HG02885 (cell line): ENCODE data around the gene HLTF.
"Not testable (repeated sequence)": the region's sequence is repeated elsewhere in the genome, so short reads cannot be mapped to it uniquely, and the experiment has no call there.

Experiments
- ATAC-seq: cut with Tn5 transposase; IDR thresholded peaks from one replicate; pipeline ENCODE4 v1.9.1; 2021; ENCODE audit warnings: mild to moderate bottlenecking; ENCODE audit not compliant: unreplicated experiment, poor library complexity

HLTF gene

GRCh38 chr3:148998297-148998696, 88.0 kb downstream of the HLTF start:
- ATAC-seq: no peak

- ATAC-seq: no peak
These were observed 88.7 kb downstream of the HLTF start for GRCh38 chr3:148997623-148998022.

GRCh38 chr3:148992635-148993255, 93.6 kb downstream of the HLTF start:
- ATAC-seq: no peak

GRCh38 chr3:148992027-148992634, 94.2 kb downstream of the HLTF start:
- ATAC-seq: peak; percentile 34

- peak; percentile 88 for ATAC-seq
These were observed 94.9 kb downstream of the HLTF start, which contains the start of gene GYG1 for GRCh38 chr3:148991219-148992026. Gene GYG1, plus strand, starts transcription at chr3:148991540. Its CDS starts 101 bp downstream, at chr3:148991641.

GRCh38 chr3:148990236-148990635, 96.1 kb downstream of the HLTF start:
- ATAC-seq: peak; percentile 13

- ATAC-seq: not testable (repeated sequence)
These were observed 98.8 kb downstream of the HLTF start for GRCh38 chr3:148987551-148987950.

DNA sequence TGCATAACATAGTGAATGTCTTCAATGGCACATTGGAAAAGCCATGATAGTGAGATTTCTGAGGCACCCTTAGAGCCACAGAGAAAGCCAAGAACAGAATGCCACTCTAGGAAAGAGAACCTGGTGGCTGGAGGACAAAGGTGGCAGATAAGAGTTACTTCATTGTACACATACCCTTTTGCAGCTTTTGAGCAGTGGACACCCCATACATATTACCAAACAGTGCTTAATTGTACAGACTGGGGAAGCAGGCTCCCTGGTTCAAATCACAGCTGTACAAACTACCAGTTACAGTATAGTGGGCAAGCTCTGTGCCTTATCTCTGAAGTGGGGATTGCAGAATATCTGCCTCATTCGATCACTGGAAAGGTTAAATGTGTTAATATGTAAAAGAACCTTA, 105.1 kb downstream of the HLTF start:
- no peak for ATAC-seq
